Measurements from ENCODE around the gene MESP2.

The MESP2 gene

GRCh38 chr15:89824607-89824867 is 48.4 kb downstream of the MESP2 start:
- TF ChIP-seq SPI1 (IDR thresholded peaks at IDR 0.05; ENCODE audit: borderline replicate concordance, low read depth) (no peak), REST (IDR thresholded peaks at IDR 0.05; ENCODE audit: insufficient replicate concordance, low read depth) (no peak), POLR2AphosphoS5 (IDR thresholded peaks at IDR 0.05; ENCODE audit: low read depth) (no peak), GABPA (IDR thresholded peaks at IDR 0.05; ENCODE audit: low read depth) (no peak), CTCF (IDR thresholded peaks at IDR 0.05; ENCODE audit: insufficient read depth, low read length) (no peak)
- Histone ChIP-seq H3K27ac (replicated peaks) (peak overlapping the region; percentile 87), H3K27me3 (ENCODE audit: insufficient read depth, poor library complexity, severe bottlenecking) (no peaks in the 10 kb centered on the region), H3K4me3 (replicated peaks; ENCODE audit: insufficient read depth, low read length) (no peak overlapping the region)
- no peak for DNase-seq (ENCODE audit: low read depth in 1 of 2, low spot score in 1 of 2)

GRCh38 chr15:89825271-89825940 is 49.3 kb downstream of the MESP2 start:
- TF ChIP-seq REST (IDR thresholded peaks at IDR 0.05; ENCODE audit: insufficient replicate concordance, low read depth) (no peak), GABPA (IDR thresholded peaks at IDR 0.05; ENCODE audit: low read depth) (no peak), POLR2AphosphoS5 (IDR thresholded peaks at IDR 0.05; ENCODE audit: low read depth) (peak; percentile 65; the same call in 1 of the 2 replicates), SPI1 (IDR thresholded peaks at IDR 0.05; ENCODE audit: borderline replicate concordance, low read depth) (peak; percentile 97), CTCF (IDR thresholded peaks at IDR 0.05; ENCODE audit: insufficient read depth, low read length) (no peak)
- Histone ChIP-seq H3K27me3 (ENCODE audit: insufficient read depth, poor library complexity, severe bottlenecking) (no peaks in the 10 kb centered on the region), H3K27ac (replicated peaks) (peak overlapping the region; percentile 87), H3K4me3 (replicated peaks; ENCODE audit: insufficient read depth, low read length) (no peak overlapping the region)
- DNase-seq (ENCODE audit: low read depth in 1 of 2, low spot score in 1 of 2) = peak; percentile 57 to 90

- Histone ChIP-seq H3K27ac (replicated peaks) (peak overlapping the region; percentile 19), H3K4me3 (replicated peaks; ENCODE audit: insufficient read depth, low read length) (no peak overlapping the region), H3K27me3 (ENCODE audit: insufficient read depth, poor library complexity, severe bottlenecking) (no peaks in the 10 kb centered on the region)
- TF ChIP-seq GABPA (IDR thresholded peaks at IDR 0.05; ENCODE audit: low read depth) (no peak), CTCF (IDR thresholded peaks at IDR 0.05; ENCODE audit: insufficient read depth, low read length) (no peak), POLR2AphosphoS5 (IDR thresholded peaks at IDR 0.05; ENCODE audit: low read depth) (no peak), REST (IDR thresholded peaks at IDR 0.05; ENCODE audit: insufficient replicate concordance, low read depth) (no peak), SPI1 (IDR thresholded peaks at IDR 0.05; ENCODE audit: borderline replicate concordance, low read depth) (no peak)
- DNase-seq (ENCODE audit: low read depth in 1 of 2, low spot score in 1 of 2) = no peak
Measured at GRCh38 chr15:89826671-89827655, 50.8 kb downstream of the MESP2 start.
